T-helper 2 cell (primary cell): ENCODE measurements around the gene SOS1.
A peak's percentile ranks its signal among the peaks of the same experiment; 100 is the strongest.
"Not testable (repeated sequence)": the region's sequence is repeated elsewhere in the genome, so short reads cannot be mapped to it uniquely, and the experiment has no call there.

Experiments used
- DNase-seq, 5 experiments: peaks; one replicate each; pipeline versions ENCODE4 v3.0.0 to v3.0.0-alpha.2; 2012 to 2022
- total RNA-seq, 2 donors: gene quantifications; one replicate each; lab custom pipeline; 2026; lab: John Stamatoyannopoulos, UW

Gene SOS1
- 70.4 to 71.7 reads per million in 2 donors for total RNA-seq

DNA sequence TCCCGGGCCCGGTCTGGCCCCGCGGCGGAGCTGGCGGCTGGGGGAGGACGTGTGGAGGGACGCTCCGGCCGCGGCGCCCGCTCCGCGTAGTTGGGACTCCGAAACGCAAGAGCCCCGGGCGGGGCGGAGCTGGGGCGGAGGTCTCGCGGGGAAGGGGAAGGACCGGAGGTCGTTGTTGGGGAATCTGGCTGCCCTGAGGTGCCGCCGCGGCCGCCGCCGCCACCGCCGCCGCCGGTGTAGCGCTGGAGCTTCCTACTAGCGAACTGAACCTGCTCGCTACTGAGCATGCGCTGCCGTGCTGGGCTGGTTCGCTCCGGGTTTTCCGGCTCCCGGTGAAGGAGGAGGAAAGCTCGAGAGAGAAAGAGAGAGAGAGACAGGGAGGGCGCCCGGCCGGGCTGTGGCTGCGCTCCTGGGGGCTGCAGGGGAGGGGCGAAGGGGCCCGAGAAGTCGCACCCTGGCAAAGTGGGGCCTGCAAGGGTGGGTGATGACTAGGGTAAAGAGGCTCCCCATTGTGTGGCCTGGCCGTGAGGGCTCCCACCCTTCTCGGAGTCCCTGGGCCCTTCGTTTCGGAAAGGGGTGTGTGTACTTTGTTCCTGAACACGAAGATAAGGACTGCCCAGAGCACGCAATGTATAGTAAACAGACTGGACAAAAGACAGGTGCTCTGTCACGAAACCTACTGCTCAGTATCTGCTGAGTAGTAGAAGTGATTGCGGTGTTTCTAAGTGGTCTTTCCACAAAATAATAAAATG, at the start of gene SOS1:
Gene SOS1 (minus strand): TSS at position 281 of the 752 bp plus-strand sequence. CDS start 629 bp downstream, outside the sequence.
- peak; percentile 88 to 95 (median 91) for DNase-seq

GRCh38 chr2:39164089-39164488, 43.2 kb upstream of the SOS1 start:
- no peak for DNase-seq

DNA sequence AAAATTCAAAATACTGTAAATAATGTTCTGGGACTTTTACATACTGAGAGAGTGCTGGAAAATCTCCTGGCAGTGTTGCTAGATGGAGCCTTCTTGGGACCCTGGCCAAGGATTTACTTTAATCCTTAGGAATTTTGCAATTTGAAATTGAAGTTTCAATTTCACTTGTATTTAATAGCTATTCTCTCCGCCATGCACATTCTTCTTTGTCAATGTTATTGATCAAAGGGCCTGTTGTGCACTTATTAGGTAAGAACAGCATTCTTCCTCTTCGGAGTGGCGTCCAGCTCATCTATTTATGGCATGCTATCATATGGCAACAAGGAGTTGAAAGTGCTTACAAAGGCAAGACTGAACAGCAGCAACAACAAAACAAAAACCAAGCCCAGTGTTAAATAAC, 40.1 kb upstream of the SOS1 start:
- DNase-seq = no peak

- DNase-seq = no peak
Measured at GRCh38 chr2:39159283-39159682, 38.4 kb upstream of the SOS1 start.

GRCh38 chr2:39158351-39158750, 37.5 kb upstream of the SOS1 start:
- no peak for DNase-seq

GRCh38 chr2:39156846-39157245, 36.0 kb upstream of the SOS1 start:
- DNase-seq = no peak

GRCh38 chr2:39156107-39156506, 35.3 kb upstream of the SOS1 start:
- DNase-seq = no peak

DNA sequence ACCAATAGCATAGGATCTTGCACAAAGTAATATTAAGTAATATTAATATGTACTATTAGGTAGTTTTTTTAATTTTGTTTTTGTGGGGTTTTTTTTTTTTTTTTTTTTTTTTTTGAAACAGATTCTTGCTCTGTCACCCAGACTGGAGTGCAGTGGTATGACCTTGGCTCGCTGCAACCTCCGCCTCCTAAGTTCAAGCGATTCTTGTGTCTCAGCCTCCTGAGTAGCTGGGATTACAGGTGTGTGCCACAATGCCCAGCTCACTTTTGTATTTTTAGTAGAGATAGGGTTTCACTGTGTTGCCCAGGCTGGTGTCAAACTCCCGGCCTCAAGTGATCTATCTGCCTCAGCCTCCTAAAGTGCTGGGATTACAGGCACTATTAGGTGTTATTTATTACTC, 34.7 kb upstream of the SOS1 start:
- not testable (repeated sequence) for DNase-seq

GRCh38 chr2:39154944-39155343, 34.1 kb upstream of the SOS1 start:
- no peak for DNase-seq

- no peak for DNase-seq
Measured at GRCh38 chr2:39153312-39153711, 32.5 kb upstream of the SOS1 start.

DNA sequence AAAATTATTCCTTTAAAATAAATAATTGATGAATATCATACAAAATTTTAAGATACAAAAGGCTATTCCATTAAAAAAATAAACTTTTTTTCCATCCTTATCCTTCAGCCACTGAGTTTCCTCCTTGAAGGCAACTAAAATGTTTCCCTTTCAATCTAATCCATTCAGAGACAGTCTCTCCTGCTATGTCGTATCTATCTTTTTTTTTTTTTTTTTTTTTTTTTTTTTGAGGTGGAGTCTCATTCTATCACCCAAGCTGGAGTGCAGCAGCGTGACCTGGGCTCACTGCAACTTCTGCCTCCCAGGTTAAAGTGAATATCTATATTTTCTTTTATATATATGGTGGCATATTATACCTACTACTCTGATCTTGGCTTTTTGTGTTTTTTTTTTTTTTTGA, 31.7 kb upstream of the SOS1 start:
- no peak for DNase-seq

DNA sequence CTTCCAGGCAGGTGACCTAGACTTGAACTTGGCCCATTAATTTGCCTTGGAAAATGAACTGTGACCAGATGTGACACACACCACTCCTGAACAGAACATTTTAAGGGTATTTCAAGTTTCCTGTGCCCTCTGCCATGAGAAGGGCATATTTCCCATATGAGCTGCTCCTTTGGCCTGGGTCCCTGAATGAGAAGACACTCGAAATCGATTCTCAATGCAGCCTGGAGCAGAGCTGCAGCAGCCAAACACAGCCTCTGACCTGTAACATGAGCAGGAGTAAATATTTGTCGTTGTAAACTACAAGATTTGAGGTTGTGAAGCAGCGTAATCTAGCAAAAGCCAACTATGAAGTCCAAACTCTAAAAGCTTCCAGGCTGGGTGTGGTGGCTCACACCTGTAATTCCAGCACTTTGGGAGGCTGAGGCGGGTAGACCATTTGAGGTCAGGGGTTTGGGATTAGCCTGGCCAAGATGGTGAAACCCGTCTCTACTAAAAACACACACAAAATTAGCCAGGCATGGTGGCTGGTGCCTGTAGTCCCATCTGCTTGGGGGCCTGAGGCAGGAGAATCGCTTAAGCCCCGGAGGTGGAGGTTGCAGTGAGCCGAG, 30.1 kb upstream of the SOS1 start:
- DNase-seq = no peak

- no peak for DNase-seq
Measured at GRCh38 chr2:39150102-39150562, 29.3 kb upstream of the SOS1 start.

DNA sequence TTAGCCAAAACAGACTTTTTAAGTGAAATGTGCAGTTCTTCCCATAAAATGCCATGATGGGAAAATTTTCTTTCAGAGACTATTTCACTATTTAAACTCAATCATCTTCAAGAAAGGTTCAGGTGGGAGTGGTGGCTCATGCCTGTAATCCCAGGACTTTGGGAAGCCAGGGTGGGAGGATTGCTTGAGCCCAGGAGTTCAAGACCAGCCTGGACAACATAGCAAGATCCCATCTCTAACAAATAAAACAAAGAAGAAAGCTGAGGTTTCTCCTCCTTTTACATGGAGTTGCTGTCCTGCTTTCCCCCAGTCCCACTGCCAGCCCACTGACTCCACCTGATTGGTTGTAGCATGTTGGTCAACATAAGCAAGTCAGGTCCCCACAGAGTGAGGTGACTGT, 25.8 kb upstream of the SOS1 start:
- DNase-seq = no peak

- DNase-seq = no peak
Measured at GRCh38 chr2:39145906-39146421, 25.1 kb upstream of the SOS1 start.

GRCh38 chr2:39144416-39144815, 23.6 kb upstream of the SOS1 start:
- no peak for DNase-seq

GRCh38 chr2:39142904-39143605, 22.2 kb upstream of the SOS1 start:
- no peak for DNase-seq

GRCh38 chr2:39141334-39142271, 20.8 kb upstream of the SOS1 start:
- peak in 1 of 5 experiments; percentile 82 for DNase-seq

DNA sequence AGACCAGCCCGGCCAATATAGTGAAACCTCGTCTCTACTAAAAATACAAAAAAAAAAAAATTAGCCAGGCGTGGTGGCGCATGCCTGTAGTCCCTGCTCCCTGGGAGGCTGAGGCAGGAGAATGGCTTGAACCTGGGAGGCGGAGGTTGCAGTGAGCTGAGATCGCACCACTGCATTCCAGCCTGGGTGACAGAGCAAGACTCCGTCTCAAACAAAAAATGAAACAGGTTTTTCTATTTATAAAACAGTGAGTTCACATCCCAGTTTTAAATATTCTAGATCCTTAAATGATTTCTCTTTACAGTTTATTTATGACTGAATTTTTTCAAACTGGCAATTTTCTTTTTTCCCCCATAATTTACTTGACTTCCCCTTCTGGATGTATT, 20.1 kb upstream of the SOS1 start:
- not testable (repeated sequence) for DNase-seq

- no peak for DNase-seq
Measured at GRCh38 chr2:39140322-39140847, 19.5 kb upstream of the SOS1 start.

DNA sequence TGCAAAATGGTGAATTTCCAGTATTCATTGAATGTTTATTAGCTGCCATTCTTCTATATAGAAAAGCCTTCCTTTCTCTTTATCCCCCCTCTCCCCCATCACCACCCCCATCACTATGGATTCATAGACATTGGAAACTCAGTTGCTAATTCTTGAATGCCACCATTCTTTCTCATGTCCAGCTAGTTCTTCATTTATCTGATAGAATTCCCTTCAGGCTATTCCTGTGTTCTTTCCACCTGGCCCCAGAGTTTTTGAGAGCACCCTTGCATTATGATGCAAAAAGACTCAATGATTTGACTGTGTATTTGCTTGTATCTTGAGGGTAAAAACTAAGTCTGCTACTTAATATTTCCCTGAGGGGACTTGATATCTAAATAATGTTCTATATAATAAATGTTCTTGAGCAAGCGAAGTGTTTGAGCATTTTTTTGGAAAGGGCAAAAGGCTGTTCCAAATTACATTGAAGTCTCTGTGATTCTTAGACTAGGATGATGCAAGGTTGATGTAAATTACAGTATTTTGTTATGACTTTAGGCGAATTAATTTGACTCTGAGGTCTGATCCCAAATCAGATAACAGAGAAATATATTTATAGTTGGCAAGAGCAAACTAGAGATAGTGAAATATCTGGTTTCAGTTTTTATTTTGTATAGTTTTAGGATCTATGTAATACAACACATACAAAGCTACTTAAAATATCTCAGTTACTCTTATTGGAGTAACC, 18.8 kb upstream of the SOS1 start:
- DNase-seq = peak in 1 of 5 experiments; percentile 70
